Heart right ventricle (tissue), 16 donors: ENCODE measurements around the gene TUBGCP3. TPM values are rescaled to one million over a fixed set of nuclear protein-coding genes. Genes with fewer than 3 reads are reported as not detected.

Source experiments
- ATAC-seq, 8 donors: fragments of 200-7000 bp; cut with Tn5 transposase; one replicate each; pipeline ENCODE4 v1.9.1; 2020; ENCODE audit warnings: mild to moderate bottlenecking in 8 of 8, moderate library complexity in 8 of 8, moderate number of reproducible peaks in 1 of 8
- DNase-seq, 2 donors: peaks; one replicate each; pipeline ENCODE4 v3.0.0-alpha.2; 2020
- H3K27ac ChIP-seq, 10 donors: fragments of 200-600 bp; sonication (generic) in 2 of 10; one replicate each; pipeline versions ENCODE4 v1.5.0 to v1.8.0; 2020 to 2022; ENCODE audit warnings: mild to moderate bottlenecking in 3 of 10
- H3K27me3 ChIP-seq, 7 donors: fragments of 200-600 bp; one replicate each; pipeline ENCODE4 v1.8.0; 2021 to 2022; ENCODE audit warnings: mild to moderate bottlenecking in 2 of 7
- H3K36me3 ChIP-seq, 9 donors: fragments of 200-600 bp; sonication (generic) in 1 of 9; one replicate each; pipeline versions ENCODE4 v1.5.0 to v1.8.0; 2020 to 2022; ENCODE audit warnings: mild to moderate bottlenecking in 2 of 9
- H3K4me1 ChIP-seq, 9 donors: fragments of 200-600 bp; sonication (generic) in 1 of 9; one replicate each; pipeline versions ENCODE4 v1.5.0 to v1.8.0; 2020 to 2022; ENCODE audit warnings: mild to moderate bottlenecking in 4 of 9
- H3K4me3 ChIP-seq, 10 donors: fragments of 200-600 bp; sonication (generic) in 2 of 10; one replicate each; pipeline versions ENCODE4 v1.5.0 to v1.8.0; 2020 to 2022; ENCODE audit warnings: mild to moderate bottlenecking in 7 of 10, moderate library complexity in 2 of 10
- H3K9me3 ChIP-seq, 11 donors: fragments of 200-600 bp in 10 of 11; sonication (generic) in 2 of 11; one replicate each; pipeline versions ENCODE4 v1.5.0 to v1.8.0; 2013 to 2022; ENCODE audit warnings: mild to moderate bottlenecking in 2 of 11, control low read depth in 1 of 11, moderate library complexity in 1 of 11
- WGBS, 2 donors: extraction: QIAGEN DNeasy Blood & Tissue Kit; methylation state at CpG; one replicate each; pipeline ENCODE4 v1.1.7; 2013; ENCODE audit warnings: inconsistent platforms in 1 of 2; 5-methylcytosine and 5-hydroxymethylcytosine counted together
- intact Hi-C, 10 donors: fragments of 100-400 bp; cut with DNase I; formaldehyde crosslinking; loops; one replicate each; pipeline versions ENCODE4 v1.11.1 to v1.14.2; 2022
- polyA plus RNA-seq, 2 donors: library from polyadenylated mRNA; stranded (reverse); fragments of 200-250 nt; gene quantifications; one replicate each; pipeline ENCODE4 v1.2.3, GENCODE V29; 2013
- total RNA-seq, 10 donors: library from RNA; stranded (reverse); fragmentation: NEBNext Ultra II Directional in 3 of 10; extraction: Animal tissue kit (Norgen Biotek cat#: 25700) in 3 of 10; gene quantifications; one replicate each; pipeline versions ENCODE4 v1.2.1 to v1.2.4, GENCODE V29; 2021 to 2023
- TF ChIP-seq, protein P1 (sequence below), 9 donors: fragments of 200-600 bp; sonication (generic) in 2 of 9; IDR thresholded peaks; one replicate each; pipeline versions ENCODE4 v1.5.0 to v1.8.0; 2021 to 2022; ENCODE audit warnings: antibody characterized with exemption in 9 of 9, mild to moderate bottlenecking in 5 of 9, moderate library complexity in 1 of 9
- donor health status: Arrhythmogenic right ventricular cardiomyopathy.
- donor health status: ischemic (EF 13 %, LVEDD 7.1; RV severe dilation, severe dysfunction).
- donor health status: healthy with polysubstance abuse.
- donor health status: DM: no; HTN: yes; CAD: no.
- donor health status: DM: no; HTN: no; CAD: no.
- donor health status: ischemic (EF 25% LVEDD 6.9; RV normal size, moderate dysfunction).
- donor health status: ischemic (EF 25% LVEDD 5.7; RV mildly dilated, moderate dysfunction).
- donor health status: healthy.
- donor health status: DM: yes; HTN: yes; CAD: no.
- donor health status: Ischemic cardiomyopathy.
- donor health status: ischemic (EF 35%, LVEDD 5.7; RV mildly dilated, moderate dysfunction).
- donor health status: nonischemic (EF 11% LVEDD 7.7; RV severe dilation, severe dysfunction).
- donor health status: DM: yes; HTN: yes; CAD: no.
- donor health status: PGD.
- donor health status: ischemic (EF 29% LVEDD 5.4; RV normal size, mild dysfunction).
- donor health status: nonischemic (EF 23%, LVEDD 6.1; RV moderate dilation, normal function).

TUBGCP3 gene
- total and polyA plus RNA-seq, 12 donors: 10.6 to 25.8 (median 17.7) TPM

- DNase-seq: no peak
- no peak overlapping the region for H3K4me3 ChIP-seq
- peaks cover 0 to 9% (median 3%) of the 10 kb centered on the region in 9 donors for H3K4me1 ChIP-seq
- peaks cover 0 to 5% (median 0%) of the 10 kb centered on the region in 9 donors for H3K36me3 ChIP-seq
- ATAC-seq: no peak
- H3K27ac ChIP-seq: no peak overlapping the region
- 63 to 64% methylated on average over 13 of the region's 13 CpGs for WGBS, 2 donors
- H3K9me3 ChIP-seq: no peaks in the 10 kb centered on the region
- intact Hi-C loops: loop anchor here in 3 of 10 donors (5.0 to 10.0 kb wide), 2 partner anchors 72 to 1136 kb away; no protein-coding TSS in a partner anchor
- no peaks in the 10 kb centered on the region for H3K27me3 ChIP-seq
- TF ChIP-seq, protein P1, sequence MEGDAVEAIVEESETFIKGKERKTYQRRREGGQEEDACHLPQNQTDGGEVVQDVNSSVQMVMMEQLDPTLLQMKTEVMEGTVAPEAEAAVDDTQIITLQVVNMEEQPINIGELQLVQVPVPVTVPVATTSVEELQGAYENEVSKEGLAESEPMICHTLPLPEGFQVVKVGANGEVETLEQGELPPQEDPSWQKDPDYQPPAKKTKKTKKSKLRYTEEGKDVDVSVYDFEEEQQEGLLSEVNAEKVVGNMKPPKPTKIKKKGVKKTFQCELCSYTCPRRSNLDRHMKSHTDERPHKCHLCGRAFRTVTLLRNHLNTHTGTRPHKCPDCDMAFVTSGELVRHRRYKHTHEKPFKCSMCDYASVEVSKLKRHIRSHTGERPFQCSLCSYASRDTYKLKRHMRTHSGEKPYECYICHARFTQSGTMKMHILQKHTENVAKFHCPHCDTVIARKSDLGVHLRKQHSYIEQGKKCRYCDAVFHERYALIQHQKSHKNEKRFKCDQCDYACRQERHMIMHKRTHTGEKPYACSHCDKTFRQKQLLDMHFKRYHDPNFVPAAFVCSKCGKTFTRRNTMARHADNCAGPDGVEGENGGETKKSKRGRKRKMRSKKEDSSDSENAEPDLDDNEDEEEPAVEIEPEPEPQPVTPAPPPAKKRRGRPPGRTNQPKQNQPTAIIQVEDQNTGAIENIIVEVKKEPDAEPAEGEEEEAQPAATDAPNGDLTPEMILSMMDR (IDR thresholded peaks at IDR 0.05): no peak
These were observed 54.9 kb downstream of the TUBGCP3 start for GRCh38 chr13:112532837-112533745.

GRCh38 chr13:112531263-112531794 is 56.6 kb downstream of the TUBGCP3 start:
- H3K4me3 ChIP-seq: no peak overlapping the region
- ATAC-seq: no peak
- no peaks in the 10 kb centered on the region for H3K9me3 ChIP-seq
- 74 to 81% methylated on average over 12 of the region's 12 CpGs for WGBS, 2 donors
- intact Hi-C loops: loop anchor here in 3 of 10 donors (5.0 to 10.0 kb wide), 2 partner anchors 73 to 1134 kb away; no protein-coding TSS in a partner anchor
- no peaks in the 10 kb centered on the region for H3K27me3 ChIP-seq
- peaks cover 0 to 9% (median 3%) of the 10 kb centered on the region in 9 donors for H3K4me1 ChIP-seq
- TF ChIP-seq, protein P1 (IDR thresholded peaks at IDR 0.05): no peak
- peaks cover 0 to 17% (median 5%) of the 10 kb centered on the region in 9 donors for H3K36me3 ChIP-seq
- DNase-seq: no peak
- H3K27ac ChIP-seq: no peak overlapping the region

- Histone ChIP-seq H3K4me1 (peaks cover 0 to 9% (median 3%) of the 10 kb centered on the region in 9 donors), H3K4me3 (no peak overlapping the region), H3K27ac (no peak overlapping the region), H3K9me3 (no peaks in the 10 kb centered on the region), H3K27me3 (no peaks in the 10 kb centered on the region), H3K36me3 (peaks cover 0 to 16% (median 6%) of the 10 kb centered on the region in 9 donors)
- TF ChIP-seq, protein P1 (IDR thresholded peaks at IDR 0.05): no peak
- intact Hi-C loops: loop anchor here in 3 of 10 donors (5.0 to 10.0 kb wide), 2 partner anchors 74 to 1134 kb away; no protein-coding TSS in a partner anchor
- DNase-seq: no peak
- no peak for ATAC-seq
- 59 to 68% methylated on average over 2 of the region's 2 CpGs for WGBS, 2 donors
These were observed 57.1 kb downstream of the TUBGCP3 start for GRCh38 chr13:112530861-112531260.

- Histone ChIP-seq H3K36me3 (peaks cover 0 to 26% (median 6%) of the 10 kb centered on the region in 9 donors), H3K9me3 (no peaks in the 10 kb centered on the region), H3K4me3 (no peak overlapping the region), H3K4me1 (peaks cover 0 to 9% (median 3%) of the 10 kb centered on the region in 9 donors), H3K27me3 (no peaks in the 10 kb centered on the region), H3K27ac (no peak overlapping the region)
- ATAC-seq: no peak
- intact Hi-C loops: no loop called here
- DNase-seq: no peak
- 86 to 88% methylated on average over 8 of the region's 8 CpGs for WGBS, 2 donors
- TF ChIP-seq, protein P1 (IDR thresholded peaks at IDR 0.05): no peak
These were observed 58.7 kb downstream of the TUBGCP3 start for GRCh38 chr13:112529216-112529615.
